ENCODE data around the gene TTLL11. TPM values are rescaled to one million over a fixed set of nuclear protein-coding genes. Genes with fewer than 3 reads are reported as not detected.

Gene TTLL11
- total and polyA plus RNA-seq, 2 experiments from 2014 or later: 0.57 to 1.4 TPM

DNA sequence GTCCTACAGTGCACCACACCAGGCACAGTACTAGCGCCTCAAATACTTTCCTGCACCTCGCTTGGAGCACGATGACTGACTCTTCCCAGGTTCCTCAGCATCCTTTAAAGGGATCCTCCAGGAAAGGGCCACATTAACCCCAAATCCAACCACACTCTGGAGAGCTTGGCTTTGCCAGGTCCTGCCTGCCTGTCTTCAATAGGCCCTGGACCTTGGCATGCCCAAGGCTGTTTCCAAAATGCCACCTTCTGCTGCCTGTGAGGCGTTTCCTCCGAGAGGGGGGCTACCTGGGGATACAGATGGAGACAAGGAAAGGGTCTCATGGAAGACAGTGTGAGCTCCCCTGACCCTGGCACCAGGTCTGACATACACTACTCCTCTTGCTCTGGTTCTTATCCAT lies 271.8 kb downstream of the TTLL11 start:
- Histone ChIP-seq H3K4me2 (no peak overlapping the region), H3K36me3 (ENCODE audit: insufficient read depth) (no peaks in the 10 kb centered on the region), H3K79me2 (replicated peaks; ENCODE audit: insufficient read depth) (no peaks in the 10 kb centered on the region), H3F3A (replicated peaks; ENCODE audit: low read depth) (peaks cover 19% of the 10 kb centered on the region; the same call in 1 of the 2 replicates), H4K20me1 (replicated peaks; ENCODE audit: insufficient read depth) (no peaks in the 10 kb centered on the region), H3K27me3 (ENCODE audit: insufficient read depth) (no peaks in the 10 kb centered on the region; the same call in 1 of the 2 replicates), H3K4me3 (no peak overlapping the region), H3K4me1 (ENCODE audit: insufficient read depth) (peaks cover 30% of the 10 kb centered on the region), H3K9me2 (ENCODE audit: insufficient read depth) (no peaks in the 10 kb centered on the region), H2AFZ (peak overlapping the region; percentile 47; the same call in 1 of the 2 replicates), H3K27ac (ENCODE audit: low read depth) (no peak overlapping the region)
- ATAC-seq (no peak), DNase-seq (ENCODE audit: low spot score) (no peak)
- no peaks in the 10 kb centered on the region for H3K36me3 Mint-ChIP-seq (ENCODE audit: low read depth)
- TF ChIP-seq JUNB (IDR thresholded peaks at IDR 0.05; ENCODE audit: unreplicated experiment) (no peak), EZH2phosphoT487 (IDR thresholded peaks at IDR 0.05; ENCODE audit: unreplicated experiment) (no peak), STAT1 (IDR thresholded peaks at IDR 0.05; ENCODE audit: unreplicated experiment) (no peak), ZNF331 (CRISPR knock-in tag; IDR thresholded peaks at IDR 0.05; ENCODE audit: low read depth) (no peak), POLR2AphosphoS5 (IDR thresholded peaks at IDR 0.05; ENCODE audit: low read depth) (no peak), NANOG (IDR thresholded peaks at IDR 0.05; ENCODE audit: borderline replicate concordance) (no peak), ZNF114 (CRISPR knock-in tag; IDR thresholded peaks at IDR 0.05) (no peak), EZH2 (IDR thresholded peaks at IDR 0.05; ENCODE audit: low read depth, unreplicated experiment) (no peak), CREB1 (CRISPR knock-in tag; IDR thresholded peaks at IDR 0.05; ENCODE audit: low read depth) (no peak)
- TF ChIP-seq, protein P1, sequence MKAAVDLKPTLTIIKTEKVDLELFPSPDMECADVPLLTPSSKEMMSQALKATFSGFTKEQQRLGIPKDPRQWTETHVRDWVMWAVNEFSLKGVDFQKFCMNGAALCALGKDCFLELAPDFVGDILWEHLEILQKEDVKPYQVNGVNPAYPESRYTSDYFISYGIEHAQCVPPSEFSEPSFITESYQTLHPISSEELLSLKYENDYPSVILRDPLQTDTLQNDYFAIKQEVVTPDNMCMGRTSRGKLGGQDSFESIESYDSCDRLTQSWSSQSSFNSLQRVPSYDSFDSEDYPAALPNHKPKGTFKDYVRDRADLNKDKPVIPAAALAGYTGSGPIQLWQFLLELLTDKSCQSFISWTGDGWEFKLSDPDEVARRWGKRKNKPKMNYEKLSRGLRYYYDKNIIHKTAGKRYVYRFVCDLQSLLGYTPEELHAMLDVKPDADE (IDR thresholded peaks at IDR 0.05): no peak
- TF ChIP-seq, protein P2, sequence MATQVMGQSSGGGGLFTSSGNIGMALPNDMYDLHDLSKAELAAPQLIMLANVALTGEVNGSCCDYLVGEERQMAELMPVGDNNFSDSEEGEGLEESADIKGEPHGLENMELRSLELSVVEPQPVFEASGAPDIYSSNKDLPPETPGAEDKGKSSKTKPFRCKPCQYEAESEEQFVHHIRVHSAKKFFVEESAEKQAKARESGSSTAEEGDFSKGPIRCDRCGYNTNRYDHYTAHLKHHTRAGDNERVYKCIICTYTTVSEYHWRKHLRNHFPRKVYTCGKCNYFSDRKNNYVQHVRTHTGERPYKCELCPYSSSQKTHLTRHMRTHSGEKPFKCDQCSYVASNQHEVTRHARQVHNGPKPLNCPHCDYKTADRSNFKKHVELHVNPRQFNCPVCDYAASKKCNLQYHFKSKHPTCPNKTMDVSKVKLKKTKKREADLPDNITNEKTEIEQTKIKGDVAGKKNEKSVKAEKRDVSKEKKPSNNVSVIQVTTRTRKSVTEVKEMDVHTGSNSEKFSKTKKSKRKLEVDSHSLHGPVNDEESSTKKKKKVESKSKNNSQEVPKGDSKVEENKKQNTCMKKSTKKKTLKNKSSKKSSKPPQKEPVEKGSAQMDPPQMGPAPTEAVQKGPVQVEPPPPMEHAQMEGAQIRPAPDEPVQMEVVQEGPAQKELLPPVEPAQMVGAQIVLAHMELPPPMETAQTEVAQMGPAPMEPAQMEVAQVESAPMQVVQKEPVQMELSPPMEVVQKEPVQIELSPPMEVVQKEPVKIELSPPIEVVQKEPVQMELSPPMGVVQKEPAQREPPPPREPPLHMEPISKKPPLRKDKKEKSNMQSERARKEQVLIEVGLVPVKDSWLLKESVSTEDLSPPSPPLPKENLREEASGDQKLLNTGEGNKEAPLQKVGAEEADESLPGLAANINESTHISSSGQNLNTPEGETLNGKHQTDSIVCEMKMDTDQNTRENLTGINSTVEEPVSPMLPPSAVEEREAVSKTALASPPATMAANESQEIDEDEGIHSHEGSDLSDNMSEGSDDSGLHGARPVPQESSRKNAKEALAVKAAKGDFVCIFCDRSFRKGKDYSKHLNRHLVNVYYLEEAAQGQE (IDR thresholded peaks at IDR 0.05; ENCODE audit: unreplicated experiment): no peak
- TF ChIP-seq, protein P3, sequence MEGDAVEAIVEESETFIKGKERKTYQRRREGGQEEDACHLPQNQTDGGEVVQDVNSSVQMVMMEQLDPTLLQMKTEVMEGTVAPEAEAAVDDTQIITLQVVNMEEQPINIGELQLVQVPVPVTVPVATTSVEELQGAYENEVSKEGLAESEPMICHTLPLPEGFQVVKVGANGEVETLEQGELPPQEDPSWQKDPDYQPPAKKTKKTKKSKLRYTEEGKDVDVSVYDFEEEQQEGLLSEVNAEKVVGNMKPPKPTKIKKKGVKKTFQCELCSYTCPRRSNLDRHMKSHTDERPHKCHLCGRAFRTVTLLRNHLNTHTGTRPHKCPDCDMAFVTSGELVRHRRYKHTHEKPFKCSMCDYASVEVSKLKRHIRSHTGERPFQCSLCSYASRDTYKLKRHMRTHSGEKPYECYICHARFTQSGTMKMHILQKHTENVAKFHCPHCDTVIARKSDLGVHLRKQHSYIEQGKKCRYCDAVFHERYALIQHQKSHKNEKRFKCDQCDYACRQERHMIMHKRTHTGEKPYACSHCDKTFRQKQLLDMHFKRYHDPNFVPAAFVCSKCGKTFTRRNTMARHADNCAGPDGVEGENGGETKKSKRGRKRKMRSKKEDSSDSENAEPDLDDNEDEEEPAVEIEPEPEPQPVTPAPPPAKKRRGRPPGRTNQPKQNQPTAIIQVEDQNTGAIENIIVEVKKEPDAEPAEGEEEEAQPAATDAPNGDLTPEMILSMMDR (conservative IDR thresholded peaks at IDR 0.05; ENCODE audit: low read depth in 2 of 2): no peak
- TF ChIP-seq, protein P4, sequence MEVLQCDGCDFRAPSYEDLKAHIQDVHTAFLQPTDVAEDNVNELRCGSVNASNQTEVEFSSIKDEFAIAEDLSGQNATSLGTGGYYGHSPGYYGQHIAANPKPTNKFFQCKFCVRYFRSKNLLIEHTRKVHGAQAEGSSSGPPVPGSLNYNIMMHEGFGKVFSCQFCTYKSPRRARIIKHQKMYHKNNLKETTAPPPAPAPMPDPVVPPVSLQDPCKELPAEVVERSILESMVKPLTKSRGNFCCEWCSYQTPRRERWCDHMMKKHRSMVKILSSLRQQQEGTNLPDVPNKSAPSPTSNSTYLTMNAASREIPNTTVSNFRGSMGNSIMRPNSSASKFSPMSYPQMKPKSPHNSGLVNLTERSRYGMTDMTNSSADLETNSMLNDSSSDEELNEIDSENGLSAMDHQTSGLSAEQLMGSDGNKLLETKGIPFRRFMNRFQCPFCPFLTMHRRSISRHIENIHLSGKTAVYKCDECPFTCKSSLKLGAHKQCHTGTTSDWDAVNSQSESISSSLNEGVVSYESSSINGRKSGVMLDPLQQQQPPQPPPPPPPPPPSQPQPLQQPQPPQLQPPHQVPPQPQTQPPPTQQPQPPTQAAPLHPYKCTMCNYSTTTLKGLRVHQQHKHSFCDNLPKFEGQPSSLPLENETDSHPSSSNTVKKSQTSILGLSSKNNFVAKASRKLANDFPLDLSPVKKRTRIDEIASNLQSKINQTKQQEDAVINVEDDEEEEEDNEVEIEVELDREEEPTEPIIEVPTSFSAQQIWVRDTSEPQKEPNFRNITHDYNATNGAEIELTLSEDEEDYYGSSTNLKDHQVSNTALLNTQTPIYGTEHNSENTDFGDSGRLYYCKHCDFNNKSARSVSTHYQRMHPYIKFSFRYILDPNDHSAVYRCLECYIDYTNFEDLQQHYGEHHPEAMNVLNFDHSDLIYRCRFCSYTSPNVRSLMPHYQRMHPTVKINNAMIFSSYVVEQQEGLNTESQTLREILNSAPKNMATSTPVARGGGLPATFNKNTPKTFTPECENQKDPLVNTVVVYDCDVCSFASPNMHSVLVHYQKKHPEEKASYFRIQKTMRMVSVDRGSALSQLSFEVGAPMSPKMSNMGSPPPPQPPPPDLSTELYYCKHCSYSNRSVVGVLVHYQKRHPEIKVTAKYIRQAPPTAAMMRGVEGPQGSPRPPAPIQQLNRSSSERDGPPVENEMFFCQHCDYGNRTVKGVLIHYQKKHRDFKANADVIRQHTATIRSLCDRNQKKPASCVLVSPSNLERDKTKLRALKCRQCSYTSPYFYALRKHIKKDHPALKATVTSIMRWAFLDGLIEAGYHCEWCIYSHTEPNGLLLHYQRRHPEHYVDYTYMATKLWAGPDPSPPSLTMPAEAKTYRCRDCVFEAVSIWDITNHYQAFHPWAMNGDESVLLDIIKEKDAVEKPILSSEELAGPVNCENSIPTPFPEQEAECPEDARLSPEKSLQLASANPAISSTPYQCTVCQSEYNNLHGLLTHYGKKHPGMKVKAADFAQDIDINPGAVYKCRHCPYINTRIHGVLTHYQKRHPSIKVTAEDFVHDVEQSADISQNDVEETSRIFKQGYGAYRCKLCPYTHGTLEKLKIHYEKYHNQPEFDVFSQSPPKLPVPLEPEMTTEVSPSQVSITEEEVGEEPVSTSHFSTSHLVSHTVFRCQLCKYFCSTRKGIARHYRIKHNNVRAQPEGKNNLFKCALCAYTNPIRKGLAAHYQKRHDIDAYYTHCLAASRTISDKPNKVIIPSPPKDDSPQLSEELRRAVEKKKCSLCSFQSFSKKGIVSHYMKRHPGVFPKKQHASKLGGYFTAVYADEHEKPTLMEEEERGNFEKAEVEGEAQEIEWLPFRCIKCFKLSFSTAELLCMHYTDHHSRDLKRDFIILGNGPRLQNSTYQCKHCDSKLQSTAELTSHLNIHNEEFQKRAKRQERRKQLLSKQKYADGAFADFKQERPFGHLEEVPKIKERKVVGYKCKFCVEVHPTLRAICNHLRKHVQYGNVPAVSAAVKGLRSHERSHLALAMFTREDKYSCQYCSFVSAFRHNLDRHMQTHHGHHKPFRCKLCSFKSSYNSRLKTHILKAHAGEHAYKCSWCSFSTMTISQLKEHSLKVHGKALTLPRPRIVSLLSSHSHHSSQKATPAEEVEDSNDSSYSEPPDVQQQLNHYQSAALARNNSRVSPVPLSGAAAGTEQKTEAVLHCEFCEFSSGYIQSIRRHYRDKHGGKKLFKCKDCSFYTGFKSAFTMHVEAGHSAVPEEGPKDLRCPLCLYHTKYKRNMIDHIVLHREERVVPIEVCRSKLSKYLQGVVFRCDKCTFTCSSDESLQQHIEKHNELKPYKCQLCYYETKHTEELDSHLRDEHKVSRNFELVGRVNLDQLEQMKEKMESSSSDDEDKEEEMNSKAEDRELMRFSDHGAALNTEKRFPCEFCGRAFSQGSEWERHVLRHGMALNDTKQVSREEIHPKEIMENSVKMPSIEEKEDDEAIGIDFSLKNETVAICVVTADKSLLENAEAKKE (CRISPR knock-in tag; IDR thresholded peaks at IDR 0.05): no peak
- no peaks in the 10 kb centered on the region for H3K9me3 Mint-ChIP-seq
- peaks cover 24% of the 10 kb centered on the region for H3K27me3 Mint-ChIP-seq (ENCODE audit: insufficient read depth, low read depth, poor library complexity)
- H3K4me3 Mint-ChIP-seq: no peak overlapping the region
- peak overlapping the region; percentile 56; the same call in 1 of the 2 replicates for H3K27ac Mint-ChIP-seq
- peaks cover 53% of the 10 kb centered on the region for H3K4me1 Mint-ChIP-seq
